Transverse colon (tissue), 4 donors: ENCODE results near the gene RFTN1. TPM values are rescaled to one million over a fixed set of nuclear protein-coding genes. Genes with fewer than 3 reads are reported as not detected.

Experiments used
- DNase-seq: peaks from one replicate; pipeline ENCODE4 v3.0.0-alpha.2; 2019
- H3K27ac ChIP-seq, 4 donors: fragments of 200-600 bp; sonication (generic); 2 replicates each; pipeline ENCODE4 v1.5.1; 2016 to 2018; ENCODE audit warnings: inconsistent platforms in 4 of 4
- H3K27me3 ChIP-seq: fragments of 200-600 bp; sonication (generic); 2 replicates; pipeline ENCODE4 v1.5.1; 2017; ENCODE audit warnings: inconsistent platforms
- H3K36me3 ChIP-seq, 4 donors: fragments of 200-600 bp; sonication (generic); 2 replicates each; pipeline ENCODE4 v1.5.1; 2017 to 2019; ENCODE audit warnings: inconsistent platforms in 4 of 4
- H3K4me1 ChIP-seq, 4 donors: fragments of 200-600 bp; sonication (generic); 2 replicates each; pipeline ENCODE4 v1.5.1; 2017 to 2020; ENCODE audit warnings: inconsistent platforms in 4 of 4
- H3K4me3 ChIP-seq, 4 donors: fragments of 200-600 bp; sonication (generic); 1 replicate in 1 of 4; 2 replicates in 3 of 4; pipeline versions ENCODE4 v1.5.1 to v1.6.1; 2017 to 2019; ENCODE audit warnings: inconsistent platforms in 4 of 4
- H3K9me3 ChIP-seq, 2 donors: fragments of 200-600 bp; sonication (generic); 2 replicates each; pipeline ENCODE4 v1.5.1; 2017 to 2019; ENCODE audit warnings: inconsistent platforms in 2 of 2
- EP300 ChIP-seq: sonication (generic); formaldehyde crosslinking; IDR thresholded peaks from one replicate; pipeline ENCODE4 v1.6.1; 2017; ENCODE audit warnings: antibody characterized with exemption, low read depth
- POLR2A ChIP-seq: fragments of 450-650 bp; IDR thresholded peaks from one replicate; pipeline ENCODE4 v1.6.1; 2016; ENCODE audit warnings: antibody characterized with exemption, mild to moderate bottlenecking, moderate library complexity
- POLR2AphosphoS5 ChIP-seq, 3 donors: sonication (generic); formaldehyde crosslinking; IDR thresholded peaks; one replicate each; pipeline ENCODE4 v1.6.1; 2016; ENCODE audit warnings: antibody characterized with exemption in 3 of 3
- WGBS, 2 donors: methylation state at CpG; one replicate each; pipeline ENCODE4 v1.1.5; 2018; ENCODE audit warnings: low coverage in 1 of 2; 5-methylcytosine and 5-hydroxymethylcytosine counted together
- in situ Hi-C, 4 donors: fragments of 200-750 bp; cut with MboI; loops; one replicate each; pipeline versions ENCODE4 v1.15.0 to v1.15.1; 2017; ENCODE audit warnings: low sequenced_read_pairs in 3 of 4, low pct_ligation_motif_present in 1 of 4, low pct_unique_long_range_greater_than_20kb in 1 of 4
- intact Hi-C: fragments of 100-400 bp; cut with DNase I; formaldehyde crosslinking; loops from one replicate; pipeline ENCODE4 v1.15.1; 2023; ENCODE audit warnings: low total_unique reads
- total RNA-seq, 4 donors: library from RNA; depleted of rRNA; stranded (reverse); fragments of >200 nt; gene quantifications; one replicate each; pipeline ENCODE4 v1.1.0, GENCODE V29; 2016
- TF ChIP-seq, protein P1 (sequence below), 5 experiments: fragments of 200-600 bp in 3 of 5; fragments of 450-650 bp in 2 of 5; sonication (generic) in 3 of 5; IDR thresholded peaks; 1 replicate in 2 of 5; 2 replicates in 3 of 5; pipeline ENCODE4 v1.5.1; 2016 to 2017; ENCODE audit warnings: antibody characterized with exemption in 5 of 5, inconsistent platforms in 3 of 5, mild to moderate bottlenecking in 2 of 5, moderate library complexity in 1 of 5

The RFTN1 gene
- total RNA-seq, 4 donors from 2014 or later = 6.7 to 25.7 (median 15.7) TPM

DNA sequence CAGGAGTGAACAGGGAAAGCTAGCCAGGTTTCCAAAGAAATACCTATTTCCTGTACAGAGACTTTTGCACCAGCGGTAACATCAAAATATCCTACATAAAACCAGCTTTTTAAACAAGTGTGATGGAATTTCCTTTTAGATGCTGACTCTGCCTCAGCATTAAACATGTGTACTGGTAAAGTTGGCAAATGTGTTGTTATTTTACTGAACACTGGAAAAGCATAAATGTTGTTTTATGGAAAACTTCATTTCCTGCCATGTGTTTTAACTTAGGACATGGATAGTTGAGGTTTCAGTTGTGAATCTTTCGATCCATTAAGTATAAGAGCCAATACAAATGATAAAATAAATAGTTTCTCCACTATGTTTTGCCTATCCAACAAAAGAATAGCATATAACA is 232.8 kb downstream of the RFTN1 start:
- in situ Hi-C loops = loop anchor here in 2 of 4 donors (10.0 kb wide), 1 partner anchor 274 kb away; no protein-coding TSS in a partner anchor

DNA sequence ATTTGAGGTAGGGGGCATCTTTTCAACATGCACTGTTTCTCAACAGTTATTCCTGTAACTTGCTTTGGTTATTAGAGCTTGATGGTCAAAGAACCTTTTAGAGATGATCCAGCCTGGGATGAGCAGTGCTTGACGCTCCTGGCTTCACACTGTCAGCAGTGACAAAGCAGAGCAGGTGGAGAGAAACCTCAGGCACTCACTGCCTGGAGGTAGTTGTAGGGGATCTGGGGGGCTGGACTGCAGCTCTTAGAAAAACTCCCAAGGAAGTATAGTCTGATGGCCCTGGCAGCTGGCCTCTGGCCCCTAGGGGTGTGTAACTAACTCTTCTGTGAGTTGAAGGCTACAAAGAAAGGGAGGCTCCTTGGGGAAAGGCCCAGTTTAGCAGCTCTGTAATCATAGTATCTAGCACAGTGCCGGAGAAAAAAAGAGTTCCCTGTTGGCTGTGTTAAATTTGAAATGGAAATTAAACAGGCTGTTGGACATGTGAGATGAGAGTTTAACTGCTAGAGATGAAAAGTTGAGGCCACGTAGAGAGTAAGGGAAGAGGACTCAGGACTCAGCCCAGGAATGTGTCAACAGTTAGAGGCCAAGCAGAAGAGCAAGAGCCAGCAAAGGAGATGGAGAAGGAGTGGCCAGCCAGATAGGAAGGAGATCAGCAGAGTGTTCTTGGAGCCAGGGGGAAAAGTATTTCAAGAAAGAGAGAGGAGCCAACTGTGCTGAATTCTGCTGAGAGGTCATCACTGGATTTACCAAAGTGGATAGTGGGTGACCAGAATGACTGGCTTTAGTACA is 234.3 kb downstream of the RFTN1 start:
- TF ChIP-seq POLR2A (no peak), POLR2AphosphoS5 (IDR thresholded peaks at IDR 0.05) (no peak), EP300 (no peak)
- TF ChIP-seq, protein P1, sequence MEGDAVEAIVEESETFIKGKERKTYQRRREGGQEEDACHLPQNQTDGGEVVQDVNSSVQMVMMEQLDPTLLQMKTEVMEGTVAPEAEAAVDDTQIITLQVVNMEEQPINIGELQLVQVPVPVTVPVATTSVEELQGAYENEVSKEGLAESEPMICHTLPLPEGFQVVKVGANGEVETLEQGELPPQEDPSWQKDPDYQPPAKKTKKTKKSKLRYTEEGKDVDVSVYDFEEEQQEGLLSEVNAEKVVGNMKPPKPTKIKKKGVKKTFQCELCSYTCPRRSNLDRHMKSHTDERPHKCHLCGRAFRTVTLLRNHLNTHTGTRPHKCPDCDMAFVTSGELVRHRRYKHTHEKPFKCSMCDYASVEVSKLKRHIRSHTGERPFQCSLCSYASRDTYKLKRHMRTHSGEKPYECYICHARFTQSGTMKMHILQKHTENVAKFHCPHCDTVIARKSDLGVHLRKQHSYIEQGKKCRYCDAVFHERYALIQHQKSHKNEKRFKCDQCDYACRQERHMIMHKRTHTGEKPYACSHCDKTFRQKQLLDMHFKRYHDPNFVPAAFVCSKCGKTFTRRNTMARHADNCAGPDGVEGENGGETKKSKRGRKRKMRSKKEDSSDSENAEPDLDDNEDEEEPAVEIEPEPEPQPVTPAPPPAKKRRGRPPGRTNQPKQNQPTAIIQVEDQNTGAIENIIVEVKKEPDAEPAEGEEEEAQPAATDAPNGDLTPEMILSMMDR (IDR thresholded peaks at IDR 0.05) = no peak
- WGBS, 2 donors = 68 to 83% methylated on average over 2 to 3 of the region's 3 CpGs
- in situ Hi-C loops = no loop called here
- no peak for DNase-seq
- intact Hi-C loops = no loop called here
- peaks cover 0 to 8% (median 2%) of the 10 kb centered on the region in 4 donors for H3K36me3 ChIP-seq
- no peak overlapping the region for H3K4me3 ChIP-seq
- H3K27me3 ChIP-seq = no peaks in the 10 kb centered on the region
- H3K9me3 ChIP-seq = no peaks in the 10 kb centered on the region
- H3K4me1 ChIP-seq = peaks cover 0 to 10% (median 0%) of the 10 kb centered on the region in 4 donors
- no peak overlapping the region for H3K27ac ChIP-seq

More for the DNA sequence above, 232.8 kb downstream of the RFTN1 start:
- H3K27me3 ChIP-seq = no peaks in the 10 kb centered on the region
- peaks cover 0 to 4% (median 0%) of the 10 kb centered on the region in 4 donors for H3K36me3 ChIP-seq
- WGBS, 2 donors = 97 to 100% methylated on average over 1 to 2 of the region's 2 CpGs
- TF ChIP-seq POLR2AphosphoS5 (IDR thresholded peaks at IDR 0.05) (no peak), EP300 (no peak), POLR2A (no peak)
- TF ChIP-seq, protein P1 (IDR thresholded peaks at IDR 0.05) = no peak
- no peak for DNase-seq
- no peak overlapping the region for H3K27ac ChIP-seq
- no peaks in the 10 kb centered on the region for H3K9me3 ChIP-seq
- intact Hi-C loops = no loop called here
- H3K4me1 ChIP-seq = peaks cover 0 to 10% (median 0%) of the 10 kb centered on the region in 4 donors
- no peak overlapping the region for H3K4me3 ChIP-seq

DNA sequence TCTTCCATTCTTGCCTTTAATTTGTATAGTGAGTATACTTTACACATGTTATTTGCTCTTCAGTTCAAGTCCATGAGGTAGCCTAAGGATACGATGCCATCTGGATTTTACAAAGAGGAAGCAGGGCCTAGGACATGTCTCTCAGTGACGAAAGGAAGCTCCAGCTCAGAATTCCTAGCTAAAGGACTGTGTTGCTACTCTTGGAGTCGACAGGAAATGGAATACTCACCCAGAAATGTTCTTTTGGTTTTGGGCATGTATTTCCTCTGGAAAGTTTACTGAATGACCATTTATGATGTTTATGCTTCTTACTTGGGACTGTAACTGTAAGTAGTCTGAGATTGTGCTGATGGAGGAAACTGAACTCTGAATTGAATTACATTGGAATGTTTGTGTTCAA is 236.0 kb downstream of the RFTN1 start:
- in situ Hi-C loops = no loop called here
- WGBS, 2 donors = 81 to 94% methylated on average over 3 of the region's 3 CpGs

DNA sequence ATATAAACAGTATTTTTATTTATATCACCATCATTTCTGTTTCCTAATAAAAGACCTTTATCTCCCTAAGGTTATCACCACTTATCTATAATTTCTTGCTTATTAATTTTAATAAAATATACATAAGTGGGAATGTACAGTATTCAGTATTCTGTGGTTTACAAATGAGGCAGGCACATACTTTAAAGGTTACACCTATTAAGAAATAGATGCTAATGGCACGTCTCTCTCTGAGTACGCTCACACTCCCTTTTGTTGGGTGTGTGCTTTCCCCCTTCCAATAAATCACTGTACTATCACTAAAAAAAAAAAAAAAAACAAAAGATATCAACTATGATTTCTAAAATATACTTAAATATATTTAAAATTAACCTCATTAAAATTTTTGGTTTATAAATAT is 239.6 kb downstream of the RFTN1 start:
- H3K9me3 ChIP-seq = no peaks in the 10 kb centered on the region
- no peaks in the 10 kb centered on the region for H3K27me3 ChIP-seq
- TF ChIP-seq POLR2A (no peak), EP300 (no peak), POLR2AphosphoS5 (IDR thresholded peaks at IDR 0.05) (no peak)
- TF ChIP-seq, protein P1 (IDR thresholded peaks at IDR 0.05) = no peak
- H3K4me1 ChIP-seq = peaks cover 0 to 3% (median 0%) of the 10 kb centered on the region in 4 donors
- DNase-seq = no peak
- WGBS, 2 donors = 97 to 100% methylated on average over 2 of the region's 2 CpGs
- H3K36me3 ChIP-seq = peaks cover 0 to 36% (median 6%) of the 10 kb centered on the region in 4 donors
- intact Hi-C loops (no loop called here), in situ Hi-C loops (loop anchor here in 2 of 4 donors (25.0 kb wide), 3 partner anchors 462 to 1062 kb away; partner anchors contain the start of gene CAPN7 (in 1 of the 2))
- H3K27ac ChIP-seq = no peak overlapping the region
- H3K4me3 ChIP-seq = no peak overlapping the region

More for the DNA sequence above, 236.0 kb downstream of the RFTN1 start:
- DNase-seq = no peak
- Histone ChIP-seq H3K27me3 (no peaks in the 10 kb centered on the region), H3K4me3 (no peak overlapping the region), H3K4me1 (peaks cover 0 to 10% (median 0%) of the 10 kb centered on the region in 4 donors), H3K36me3 (peaks cover 0 to 12% (median 4%) of the 10 kb centered on the region in 4 donors), H3K27ac (no peak overlapping the region), H3K9me3 (no peaks in the 10 kb centered on the region)
- intact Hi-C loops = no loop called here
- TF ChIP-seq POLR2AphosphoS5 (IDR thresholded peaks at IDR 0.05) (no peak), POLR2A (no peak), EP300 (no peak)
- TF ChIP-seq, protein P1 (IDR thresholded peaks at IDR 0.05) = no peak
